Natural killer cell treated with Interleukin-12 subunit alpha and Interleukin-12 subunit beta and Interleukin-15 and Interleukin-18, amount 100 ng/mL, for 72 hours (primary cell): ENCODE data around the gene YIPF4. TPM values are rescaled to one million over a fixed set of nuclear protein-coding genes. Genes with fewer than 3 reads are reported as not detected.
A peak's percentile ranks its signal among the peaks of the same experiment; 100 is the strongest.
"Not testable (repeated sequence)": the region's sequence is repeated elsewhere in the genome, so short reads cannot be mapped to it uniquely, and the experiment has no call there.

Experiments used
- ATAC-seq, 2 donors: fragments of 150-1000 bp; cut with Tn5 transposase in 1 of 2; sonication (Bioruptor Pico), chemical (Tn5 transposase) in 1 of 2; 2 replicates each; pipeline ENCODE4 v1.10.0; 2021
- DNase-seq: peaks from one replicate; pipeline ENCODE4 v3.0.0; 2022; ENCODE audit warnings: low spot score
- H3K27ac Mint-ChIP-seq, 2 donors: 1 replicate in 1 of 2; 2 replicates in 1 of 2; pipeline ENCODE4 v1.8.0; 2022; ENCODE audit warnings: mixed read lengths in 2 of 2, mild to moderate bottlenecking in 1 of 2, moderate library complexity in 1 of 2
- H3K27me3 Mint-ChIP-seq, 2 donors: 1 replicate in 1 of 2; 2 replicates in 1 of 2; pipeline ENCODE4 v1.8.0; 2022; ENCODE audit warnings: mixed read lengths in 2 of 2
- H3K36me3 Mint-ChIP-seq: one replicate; pipeline ENCODE4 v1.8.0; 2022; ENCODE audit warnings: mixed read lengths
- H3K4me1 Mint-ChIP-seq, 2 donors: 1 replicate in 1 of 2; 2 replicates in 1 of 2; pipeline ENCODE4 v1.8.0; 2022; ENCODE audit warnings: low read depth in 2 of 2, mixed read lengths in 2 of 2, mild to moderate bottlenecking in 1 of 2
- H3K4me3 Mint-ChIP-seq: one replicate; pipeline ENCODE4 v1.8.0; 2022; ENCODE audit warnings: mixed read lengths
- H3K9me3 Mint-ChIP-seq: 2 replicates; pipeline ENCODE4 v1.8.0; 2022; ENCODE audit warnings: mixed read lengths
- total RNA-seq, 2 donors: library from RNA; stranded (reverse); gene quantifications; one replicate each; pipeline ENCODE4 v1.2.3, GENCODE V29; 2022

YIPF4 gene
- total RNA-seq, 2 donors from 2014 or later, result 21.0 to 36.8 TPM

- H3K27me3 Mint-ChIP-seq, result peaks cover 3 to 9% of the 10 kb centered on the region in 2 donors
- no peaks in the 10 kb centered on the region for H3K9me3 Mint-ChIP-seq
- no peaks in the 10 kb centered on the region for H3K36me3 Mint-ChIP-seq
- H3K4me1 Mint-ChIP-seq, result no peaks in the 10 kb centered on the region
- ATAC-seq (no peak), DNase-seq (no peak)
- H3K27ac Mint-ChIP-seq, result no peak overlapping the region
- H3K4me3 Mint-ChIP-seq, result no peak overlapping the region
These were observed 15.6 kb upstream of the YIPF4 start for GRCh38 chr2:32262105-32262504.

GRCh38 chr2:32264422-32265105, 13.1 kb upstream of the YIPF4 start, which contains the start of gene NLRC4:
Gene NLRC4 (minus strand): TSS chr2:32264886. CDS start chr2:32256775, 8,111 bp downstream.
- DNase-seq, result no peak
- H3K9me3 Mint-ChIP-seq, result no peaks in the 10 kb centered on the region
- H3K4me3 Mint-ChIP-seq, result no peak within 1 kb of the TSS
- peak in 1 of 2 donors; percentile 49 for ATAC-seq
- no peaks in the 10 kb centered on the region for H3K36me3 Mint-ChIP-seq
- H3K4me1 Mint-ChIP-seq, result no peaks in the 10 kb centered on the region
- H3K27ac Mint-ChIP-seq, result peak within 1 kb of the TSS in 1 of 2 donors; percentile 42
- peaks cover 5 to 9% of the 10 kb centered on the region in 2 donors for H3K27me3 Mint-ChIP-seq

GRCh38 chr2:32271063-32271462, 6.6 kb upstream of the YIPF4 start:
- H3K27ac Mint-ChIP-seq, result no peak overlapping the region
- no peak overlapping the region for H3K4me3 Mint-ChIP-seq
- ATAC-seq, result no peak

GRCh38 chr2:32272279-32272678, 5.4 kb upstream of the YIPF4 start:
- H3K9me3 Mint-ChIP-seq, result no peaks in the 10 kb centered on the region
- H3K4me1 Mint-ChIP-seq, result peaks cover 0 to under 1% of the 10 kb centered on the region in 2 donors
- H3K36me3 Mint-ChIP-seq, result no peaks in the 10 kb centered on the region
- ATAC-seq (no peak), DNase-seq (no peak)
- H3K4me3 Mint-ChIP-seq, result no peak overlapping the region
- H3K27me3 Mint-ChIP-seq, result peaks cover 0 to 7% of the 10 kb centered on the region in 2 donors
- no peak overlapping the region for H3K27ac Mint-ChIP-seq

More at GRCh38 chr2:32271063-32271462, 6.6 kb upstream of the YIPF4 start:
- Mint-ChIP-seq H3K4me1 (no peaks in the 10 kb centered on the region), H3K9me3 (no peaks in the 10 kb centered on the region), H3K27me3 (peaks cover 0 to 7% of the 10 kb centered on the region in 2 donors), H3K36me3 (no peaks in the 10 kb centered on the region)
- no peak for DNase-seq

GRCh38 chr2:32274289-32274688, 3.4 kb upstream of the YIPF4 start:
- peaks cover 0 to 4% of the 10 kb centered on the region in 2 donors for H3K27me3 Mint-ChIP-seq
- no peak overlapping the region for H3K4me3 Mint-ChIP-seq
- H3K9me3 Mint-ChIP-seq, result no peaks in the 10 kb centered on the region
- no peak overlapping the region for H3K27ac Mint-ChIP-seq
- no peak for DNase-seq
- no peaks in the 10 kb centered on the region for H3K36me3 Mint-ChIP-seq
- peaks cover 5 to 7% of the 10 kb centered on the region in 2 donors for H3K4me1 Mint-ChIP-seq
- ATAC-seq, result no peak

- not testable (repeated sequence) for H3K36me3 Mint-ChIP-seq, H3K4me1 Mint-ChIP-seq, H3K4me3 Mint-ChIP-seq, H3K27me3 Mint-ChIP-seq, H3K27ac Mint-ChIP-seq, DNase-seq, ATAC-seq, H3K9me3 Mint-ChIP-seq
These were observed 1.9 kb upstream of the YIPF4 start for GRCh38 chr2:32275790-32276189.

GRCh38 chr2:32277363-32277673, 386 bp upstream of the YIPF4 start:
- peaks cover 0 to 4% of the 10 kb centered on the region in 2 donors for H3K27me3 Mint-ChIP-seq
- DNase-seq, result no peak
- peaks cover 10% of the 10 kb centered on the region in 2 donors for H3K4me1 Mint-ChIP-seq
- no peak for ATAC-seq
- peak overlapping the region; percentile 98 to 100 for H3K27ac Mint-ChIP-seq
- H3K36me3 Mint-ChIP-seq, result no peaks in the 10 kb centered on the region
- peak overlapping the region; percentile 91 for H3K4me3 Mint-ChIP-seq
- H3K9me3 Mint-ChIP-seq, result no peaks in the 10 kb centered on the region

- peaks cover 5% of the 10 kb centered on the region for H3K36me3 Mint-ChIP-seq
- peaks cover 0 to 4% of the 10 kb centered on the region in 2 donors for H3K27me3 Mint-ChIP-seq
- ATAC-seq (no peak), DNase-seq (no peak)
- peak overlapping the region; percentile 98 to 100 for H3K27ac Mint-ChIP-seq
- peak overlapping the region; percentile 91 for H3K4me3 Mint-ChIP-seq
- H3K4me1 Mint-ChIP-seq, result peaks cover 13 to 15% of the 10 kb centered on the region in 2 donors
- no peaks in the 10 kb centered on the region for H3K9me3 Mint-ChIP-seq
These were observed 762 bp downstream of the YIPF4 start for GRCh38 chr2:32278478-32278853.

GRCh38 chr2:32284321-32284720, 6.6 kb downstream of the YIPF4 start:
- Mint-ChIP-seq H3K4me3 (no peak overlapping the region), H3K27me3 (no peaks in the 10 kb centered on the region), H3K27ac (peak overlapping the region in 1 of 2 donors; percentile 7), H3K4me1 (peaks cover 28 to 33% of the 10 kb centered on the region in 2 donors), H3K9me3 (no peaks in the 10 kb centered on the region), H3K36me3 (peaks cover 6% of the 10 kb centered on the region)
- DNase-seq (no peak), ATAC-seq (no peak)

- H3K27ac Mint-ChIP-seq, result peak overlapping the region; percentile 64 to 87
- H3K4me3 Mint-ChIP-seq, result no peak overlapping the region
- peaks cover 21 to 22% of the 10 kb centered on the region in 2 donors for H3K4me1 Mint-ChIP-seq
- H3K36me3 Mint-ChIP-seq, result no peaks in the 10 kb centered on the region
- no peaks in the 10 kb centered on the region for H3K9me3 Mint-ChIP-seq
- no peaks in the 10 kb centered on the region for H3K27me3 Mint-ChIP-seq
- DNase-seq (no peak), ATAC-seq (peak; percentile 66 to 67)
These were observed 11.7 kb downstream of the YIPF4 start for GRCh38 chr2:32289165-32289999.

GRCh38 chr2:32290000-32290339, 12.3 kb downstream of the YIPF4 start:
- Mint-ChIP-seq H3K9me3 (no peaks in the 10 kb centered on the region), H3K27me3 (no peaks in the 10 kb centered on the region), H3K27ac (no peak overlapping the region), H3K4me1 (peaks cover 15 to 16% of the 10 kb centered on the region in 2 donors), H3K36me3 (no peaks in the 10 kb centered on the region), H3K4me3 (no peak overlapping the region)
- DNase-seq (no peak), ATAC-seq (no peak)

GRCh38 chr2:32291746-32292145, 14.0 kb downstream of the YIPF4 start:
- Mint-ChIP-seq H3K9me3 (no peaks in the 10 kb centered on the region), H3K4me1 (peaks cover 13 to 14% of the 10 kb centered on the region in 2 donors), H3K4me3 (no peak overlapping the region), H3K27me3 (no peaks in the 10 kb centered on the region), H3K27ac (no peak overlapping the region), H3K36me3 (no peaks in the 10 kb centered on the region)
- DNase-seq, result no peak
- no peak for ATAC-seq

- not testable (repeated sequence) for H3K27ac Mint-ChIP-seq, H3K9me3 Mint-ChIP-seq, DNase-seq, H3K4me1 Mint-ChIP-seq, ATAC-seq, H3K27me3 Mint-ChIP-seq, H3K4me3 Mint-ChIP-seq, H3K36me3 Mint-ChIP-seq
These were observed 15.8 kb downstream of the YIPF4 start for GRCh38 chr2:32293493-32293892.

GRCh38 chr2:32293966-32294562, 16.4 kb downstream of the YIPF4 start:
- not testable (repeated sequence) for H3K9me3 Mint-ChIP-seq, H3K4me3 Mint-ChIP-seq, H3K27ac Mint-ChIP-seq, DNase-seq, H3K36me3 Mint-ChIP-seq, ATAC-seq, H3K4me1 Mint-ChIP-seq, H3K27me3 Mint-ChIP-seq
